ENCODE data around the gene DAZAP1.
"Not testable (repeated sequence)": the region's sequence is repeated elsewhere in the genome, so short reads cannot be mapped to it uniquely, and the experiment has no call there.

DAZAP1 gene

GRCh38 chr19:1426736-1427135 is 19.4 kb downstream of the DAZAP1 start:
- no peak for DNase-seq

GRCh38 chr19:1427221-1427920 is 20.0 kb downstream of the DAZAP1 start:
- no peak for DNase-seq

- no peak for DNase-seq
Measured at GRCh38 chr19:1428738-1429391, 21.5 kb downstream of the DAZAP1 start.

GRCh38 chr19:1429750-1430149 is 22.4 kb downstream of the DAZAP1 start:
- no peak for DNase-seq

- DNase-seq, result no peak
Measured at GRCh38 chr19:1430246-1430645, 22.9 kb downstream of the DAZAP1 start.

GRCh38 chr19:1431759-1432506 is 24.5 kb downstream of the DAZAP1 start:
- no peak for DNase-seq

GRCh38 chr19:1432507-1432887 is 25.1 kb downstream of the DAZAP1 start:
- no peak for DNase-seq

- DNase-seq, result no peak
Measured at GRCh38 chr19:1433119-1434039, 26.0 kb downstream of the DAZAP1 start.

GRCh38 chr19:1434040-1434366 is 26.6 kb downstream of the DAZAP1 start:
- no peak for DNase-seq

- DNase-seq, result no peak
Measured at GRCh38 chr19:1434577-1435060, 27.2 kb downstream of the DAZAP1 start.

GRCh38 chr19:1435378-1435989 is 28.1 kb downstream of the DAZAP1 start:
- no peak for DNase-seq

GRCh38 chr19:1437609-1438008 is 30.2 kb downstream of the DAZAP1 start:
- DNase-seq, result no peak

- peak; percentile 84 for DNase-seq
Measured at GRCh38 chr19:1438035-1438932, 30.9 kb downstream of the DAZAP1 start, which contains the start of gene RPS15. Gene RPS15 (plus strand): TSS chr19:1438396. CDS start chr19:1438426, 30 bp downstream.

- DNase-seq, result no peak
Measured at GRCh38 chr19:1438933-1439354, 31.6 kb downstream of the DAZAP1 start.

- not testable (repeated sequence) for DNase-seq
Measured at GRCh38 chr19:1439525-1440417, 32.4 kb downstream of the DAZAP1 start.

- DNase-seq, result no peak
Measured at GRCh38 chr19:1440418-1440801, 33.0 kb downstream of the DAZAP1 start.

- DNase-seq, result no peak
Measured at GRCh38 chr19:1441022-1441426, 33.6 kb downstream of the DAZAP1 start.

GRCh38 chr19:1441677-1442438 is 34.5 kb downstream of the DAZAP1 start:
- DNase-seq, result no peak

Data from NCI-H1048 (cell line).